Natural killer cell (primary cell): ENCODE results near the gene DLX1. TPM values are rescaled to one million over a fixed set of nuclear protein-coding genes. Genes with fewer than 3 reads are reported as not detected.
"Not testable (repeated sequence)": the region's sequence is repeated elsewhere in the genome, so short reads cannot be mapped to it uniquely, and the experiment has no call there.

Source experiments
- ATAC-seq, 3 donors: fragments of 150-1000 bp in 2 of 3; fragments of 200-7000 bp in 1 of 3; cut with Tn5 transposase; 1 replicate in 1 of 3; 2 replicates in 2 of 3; pipeline ENCODE4 v1.10.0; 2021; ENCODE audit warnings: mild to moderate bottlenecking in 2 of 3, moderate library complexity in 2 of 3
- DNase-seq, 2 donors: peaks; one replicate each; pipeline versions ENCODE4 v3.0.0 to v3.0.0-alpha.2; 2013 to 2021; ENCODE audit warnings: mixed read lengths in 1 of 2
- H3K27ac ChIP-seq: one replicate; pipeline ENCODE4 v1.5.1; 2013; ENCODE audit warnings: mild to moderate bottlenecking, low read length
- H3K27me3 ChIP-seq: one replicate; pipeline ENCODE4 v1.6.1; 2013; ENCODE audit warnings: low read length; ENCODE audit not compliant: control insufficient read depth, insufficient read depth
- H3K36me3 ChIP-seq: one replicate; pipeline ENCODE4 v1.6.1; 2013; ENCODE audit warnings: low read length; ENCODE audit not compliant: control insufficient read depth, insufficient read depth
- H3K4me1 ChIP-seq: one replicate; pipeline ENCODE4 v1.6.1; 2013; ENCODE audit warnings: low read length; ENCODE audit not compliant: control insufficient read depth, insufficient read depth
- H3K4me3 ChIP-seq: one replicate; pipeline ENCODE4 v1.5.1; 2013; ENCODE audit warnings: low read length
- H3K9me3 ChIP-seq: one replicate; pipeline ENCODE4 v1.6.1; 2013; ENCODE audit warnings: low read length; ENCODE audit not compliant: control insufficient read depth, insufficient read depth
- H3K27ac Mint-ChIP-seq, 2 donors: one replicate each; pipeline ENCODE4 v1.8.0; 2022; ENCODE audit warnings: mild to moderate bottlenecking in 2 of 2, mixed read lengths in 2 of 2, moderate library complexity in 1 of 2
- H3K27me3 Mint-ChIP-seq, 2 donors: one replicate each; pipeline ENCODE4 v1.8.0; 2022; ENCODE audit warnings: low read depth in 2 of 2, mixed read lengths in 2 of 2
- H3K36me3 Mint-ChIP-seq: one replicate; pipeline ENCODE4 v1.8.0; 2022; ENCODE audit warnings: mixed read lengths
- H3K4me1 Mint-ChIP-seq, 2 donors: one replicate each; pipeline ENCODE4 v1.8.0; 2022; ENCODE audit warnings: mixed read lengths in 2 of 2
- H3K4me3 Mint-ChIP-seq: one replicate; pipeline ENCODE4 v1.8.0; 2022; ENCODE audit warnings: mild to moderate bottlenecking, moderate library complexity, mixed read lengths
- H3K9me3 Mint-ChIP-seq, 2 donors: one replicate each; pipeline ENCODE4 v1.8.0; 2022; ENCODE audit warnings: mixed read lengths in 2 of 2
- WGBS: methylation state at CpG from one replicate; pipeline ENCODE4 v1.1.7; 2013; ENCODE audit warnings: missing lambda C conversion rate; ENCODE audit not compliant: insufficient coverage; 5-methylcytosine and 5-hydroxymethylcytosine counted together
- intact Hi-C: fragments of 100-400 bp; cut with micrococcal nuclease; formaldehyde crosslinking; loops from one replicate; pipeline ENCODE4 v1.14.2; 2022
- total RNA-seq, 4 donors: library from RNA; stranded (reverse); fragments of 120-200 nt in 1 of 4; gene quantifications; one replicate each; pipeline versions ENCODE4 v1.2.3 to v1.2.4, GENCODE V29; 2013 to 2022
- TF ChIP-seq, protein P1 (sequence below): fragments of 200-600 bp; IDR thresholded peaks from one replicate; pipeline ENCODE4 v1.8.0; 2022; ENCODE audit warnings: antibody characterized with exemption

DLX1 gene
- total RNA-seq, 3 donors from 2014 or later (not counting 1 experiment from before 2014, with no cell fraction given): not detected

DNA sequence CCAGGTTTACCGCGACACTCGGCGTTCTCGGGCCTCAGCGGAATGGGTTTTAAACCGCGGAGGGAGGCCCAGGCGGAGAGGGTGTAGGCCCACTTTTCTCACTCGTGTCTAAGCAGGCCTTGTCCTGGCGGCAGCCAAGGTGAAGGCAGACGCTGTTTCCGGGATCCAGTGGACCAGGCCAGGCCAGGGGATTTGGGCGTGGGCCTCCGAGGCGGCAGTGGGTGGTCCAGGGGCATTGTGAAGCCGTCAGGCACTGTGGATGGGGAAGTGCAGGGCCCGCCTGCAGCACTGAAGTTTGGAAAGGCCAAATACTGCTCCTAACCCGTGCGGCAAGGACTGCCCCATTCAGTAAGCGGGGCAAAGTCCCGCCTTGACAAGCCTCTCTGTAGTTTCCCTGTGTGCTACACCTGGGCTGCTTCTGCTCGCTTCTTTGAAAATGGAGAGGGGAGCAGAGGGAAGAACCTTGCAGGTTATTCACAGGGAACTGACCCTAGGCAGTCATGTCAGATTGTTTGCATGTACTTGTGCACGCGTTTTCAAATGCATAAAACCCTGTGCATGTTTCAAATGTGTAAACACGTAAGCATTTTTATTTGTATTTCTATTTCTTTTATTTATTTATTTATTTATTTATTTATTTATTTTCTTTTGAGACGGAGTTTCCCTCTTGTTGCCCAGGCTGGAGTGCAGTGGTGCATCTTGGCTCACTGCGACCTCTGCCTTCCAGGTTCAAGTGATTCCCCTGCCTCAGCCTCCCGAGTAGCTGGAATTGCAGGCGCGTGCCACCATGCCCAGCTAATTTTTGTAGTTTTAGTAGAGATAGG, 24.9 kb downstream of the DLX1 start:
- Mint-ChIP-seq H3K27ac (no peak overlapping the region), H3K9me3 (no peaks in the 10 kb centered on the region), H3K4me3 (no peak overlapping the region), H3K4me1 (peaks cover 20 to 34% of the 10 kb centered on the region in 2 donors), H3K27me3 (peaks cover 58 to 68% of the 10 kb centered on the region in 2 donors), H3K36me3 (no peaks in the 10 kb centered on the region)
- WGBS: 47% methylated on average over 30 of the region's 31 CpGs
- intact Hi-C loops: loop anchor here (5.0 to 10.0 kb wide), 4 partner anchors 185 to 1295 kb away; partner anchors contain the start of genes GAD1 and HAT1
- TF ChIP-seq, protein P1, sequence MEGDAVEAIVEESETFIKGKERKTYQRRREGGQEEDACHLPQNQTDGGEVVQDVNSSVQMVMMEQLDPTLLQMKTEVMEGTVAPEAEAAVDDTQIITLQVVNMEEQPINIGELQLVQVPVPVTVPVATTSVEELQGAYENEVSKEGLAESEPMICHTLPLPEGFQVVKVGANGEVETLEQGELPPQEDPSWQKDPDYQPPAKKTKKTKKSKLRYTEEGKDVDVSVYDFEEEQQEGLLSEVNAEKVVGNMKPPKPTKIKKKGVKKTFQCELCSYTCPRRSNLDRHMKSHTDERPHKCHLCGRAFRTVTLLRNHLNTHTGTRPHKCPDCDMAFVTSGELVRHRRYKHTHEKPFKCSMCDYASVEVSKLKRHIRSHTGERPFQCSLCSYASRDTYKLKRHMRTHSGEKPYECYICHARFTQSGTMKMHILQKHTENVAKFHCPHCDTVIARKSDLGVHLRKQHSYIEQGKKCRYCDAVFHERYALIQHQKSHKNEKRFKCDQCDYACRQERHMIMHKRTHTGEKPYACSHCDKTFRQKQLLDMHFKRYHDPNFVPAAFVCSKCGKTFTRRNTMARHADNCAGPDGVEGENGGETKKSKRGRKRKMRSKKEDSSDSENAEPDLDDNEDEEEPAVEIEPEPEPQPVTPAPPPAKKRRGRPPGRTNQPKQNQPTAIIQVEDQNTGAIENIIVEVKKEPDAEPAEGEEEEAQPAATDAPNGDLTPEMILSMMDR: no peak
- no peaks in the 10 kb centered on the region for H3K9me3 ChIP-seq
- no peak overlapping the region for H3K4me3 ChIP-seq
- no peak for DNase-seq
- H3K36me3 ChIP-seq: no peaks in the 10 kb centered on the region
- H3K27ac ChIP-seq: no peak overlapping the region
- H3K27me3 ChIP-seq: peaks cover 47% of the 10 kb centered on the region
- H3K4me1 ChIP-seq: peaks cover 26% of the 10 kb centered on the region
- ATAC-seq: no peak

DNA sequence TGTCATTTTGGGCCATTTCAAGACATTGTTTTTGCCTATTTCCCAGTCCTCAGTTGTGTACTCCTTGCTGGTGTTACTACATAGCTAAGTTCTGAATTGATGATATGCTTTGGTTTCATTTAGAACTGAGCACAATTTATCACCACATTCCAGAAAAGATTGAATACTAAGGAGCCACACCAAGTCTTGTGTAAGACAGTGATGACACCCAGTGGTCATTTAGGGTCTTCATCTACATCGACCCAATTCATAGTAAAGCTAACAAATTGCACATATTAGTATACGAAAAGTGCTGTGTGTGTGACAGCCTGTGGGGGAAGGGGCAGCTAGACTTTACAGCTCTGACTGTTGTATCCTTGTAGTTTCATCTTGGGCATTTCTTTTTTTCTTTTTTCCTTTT, 28.3 kb downstream of the DLX1 start:
- Histone ChIP-seq H3K27me3 (peaks cover 14% of the 10 kb centered on the region), H3K9me3 (no peaks in the 10 kb centered on the region), H3K4me1 (peaks cover 5% of the 10 kb centered on the region), H3K36me3 (no peaks in the 10 kb centered on the region), H3K27ac (no peak overlapping the region), H3K4me3 (no peak overlapping the region)
- intact Hi-C loops: loop anchor here (5.0 kb wide), 1 partner anchor 301 kb away; no protein-coding TSS in a partner anchor
- DNase-seq: peak in 1 of 2 donors; percentile 43
- Mint-ChIP-seq H3K27ac (no peak overlapping the region), H3K9me3 (no peaks in the 10 kb centered on the region), H3K36me3 (no peaks in the 10 kb centered on the region), H3K27me3 (peaks cover 31 to 41% of the 10 kb centered on the region in 2 donors), H3K4me3 (no peak overlapping the region), H3K4me1 (peaks cover 6 to 9% of the 10 kb centered on the region in 2 donors)
- ATAC-seq: peak in 1 of 3 donors; percentile 42
- WGBS: 33% methylated on average over 1 of the region's 2 CpGs
- TF ChIP-seq, protein P1: no peak

DNA sequence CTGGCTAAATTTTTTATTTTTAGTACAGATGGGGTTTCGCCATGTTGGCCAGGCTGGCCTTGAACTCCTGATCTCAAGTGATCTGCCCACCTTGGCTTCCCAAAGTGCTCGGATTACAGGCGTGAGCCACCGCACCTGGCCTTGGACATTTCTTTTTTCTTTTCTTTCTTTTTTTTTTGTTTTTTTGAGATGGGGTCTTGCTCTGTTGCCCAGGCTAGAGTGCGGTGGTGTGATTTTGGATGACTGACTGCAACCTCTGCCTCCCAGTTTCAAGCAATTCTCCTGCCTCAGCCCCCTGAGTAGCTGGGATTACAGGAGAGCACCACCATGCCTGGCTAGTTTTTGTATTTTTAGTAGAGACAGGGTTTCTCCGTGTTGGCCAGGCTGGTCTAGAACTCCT, 28.9 kb downstream of the DLX1 start:
- not testable (repeated sequence) for H3K27ac ChIP-seq, H3K9me3 Mint-ChIP-seq, H3K27ac Mint-ChIP-seq, H3K9me3 ChIP-seq, H3K4me1 ChIP-seq, H3K4me3 Mint-ChIP-seq, H3K4me1 Mint-ChIP-seq, DNase-seq, ATAC-seq, H3K4me3 ChIP-seq, H3K36me3 ChIP-seq, H3K36me3 Mint-ChIP-seq
- WGBS: 83% methylated on average over 5 of the region's 6 CpGs
- peaks cover 11% of the 10 kb centered on the region for H3K27me3 ChIP-seq
- intact Hi-C loops: loop anchor here (5.0 kb wide), 1 partner anchor 302 kb away; no protein-coding TSS in a partner anchor
- peaks cover 28 to 44% of the 10 kb centered on the region in 2 donors for H3K27me3 Mint-ChIP-seq

DNA sequence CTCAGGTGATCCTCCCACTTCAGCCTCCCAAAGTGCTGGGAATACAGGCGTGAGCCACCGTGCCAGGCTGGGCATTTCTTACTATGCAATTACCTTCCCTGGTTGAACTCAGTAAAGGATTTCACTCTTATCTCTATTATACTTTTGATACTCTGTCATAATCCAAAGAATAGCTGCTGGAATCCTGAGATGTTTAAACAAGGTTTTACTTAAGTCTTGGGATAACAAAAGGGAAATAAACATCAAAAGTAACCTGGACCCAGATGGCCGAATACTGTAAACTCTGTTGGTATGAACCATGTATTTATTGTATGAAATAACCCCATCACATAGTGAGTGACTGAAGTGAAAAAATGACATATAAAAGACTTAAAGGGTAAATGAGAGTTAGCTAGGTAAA, 29.3 kb downstream of the DLX1 start:
- 88% methylated on average over 3 of the region's 3 CpGs for WGBS
- Mint-ChIP-seq H3K9me3 (no peaks in the 10 kb centered on the region), H3K27ac (no peak overlapping the region), H3K27me3 (peaks cover 25 to 45% of the 10 kb centered on the region in 2 donors), H3K4me3 (no peak overlapping the region), H3K36me3 (no peaks in the 10 kb centered on the region), H3K4me1 (peaks cover 5 to 6% of the 10 kb centered on the region in 2 donors)
- H3K27me3 ChIP-seq: peaks cover 9% of the 10 kb centered on the region
- intact Hi-C loops: loop anchor here (5.0 kb wide), 1 partner anchor 302 kb away; no protein-coding TSS in a partner anchor
- DNase-seq: no peak
- no peak overlapping the region for H3K27ac ChIP-seq
- no peak overlapping the region for H3K4me3 ChIP-seq
- no peaks in the 10 kb centered on the region for H3K36me3 ChIP-seq
- H3K4me1 ChIP-seq: peaks cover 5% of the 10 kb centered on the region
- TF ChIP-seq, protein P1: no peak
- no peak for ATAC-seq
- no peaks in the 10 kb centered on the region for H3K9me3 ChIP-seq
